Measurements from ENCODE around the gene PXN. TPM values are rescaled to one million over a fixed set of nuclear protein-coding genes. Genes with fewer than 3 reads are reported as not detected.
A peak's percentile ranks its signal among the peaks of the same experiment; 100 is the strongest.

PXN gene
- 100 to 1,000 TPM in 1 of 2 donors, 10 to 100 TPM in 1; 93.0 to 105 TPM for total RNA-seq

DNA sequence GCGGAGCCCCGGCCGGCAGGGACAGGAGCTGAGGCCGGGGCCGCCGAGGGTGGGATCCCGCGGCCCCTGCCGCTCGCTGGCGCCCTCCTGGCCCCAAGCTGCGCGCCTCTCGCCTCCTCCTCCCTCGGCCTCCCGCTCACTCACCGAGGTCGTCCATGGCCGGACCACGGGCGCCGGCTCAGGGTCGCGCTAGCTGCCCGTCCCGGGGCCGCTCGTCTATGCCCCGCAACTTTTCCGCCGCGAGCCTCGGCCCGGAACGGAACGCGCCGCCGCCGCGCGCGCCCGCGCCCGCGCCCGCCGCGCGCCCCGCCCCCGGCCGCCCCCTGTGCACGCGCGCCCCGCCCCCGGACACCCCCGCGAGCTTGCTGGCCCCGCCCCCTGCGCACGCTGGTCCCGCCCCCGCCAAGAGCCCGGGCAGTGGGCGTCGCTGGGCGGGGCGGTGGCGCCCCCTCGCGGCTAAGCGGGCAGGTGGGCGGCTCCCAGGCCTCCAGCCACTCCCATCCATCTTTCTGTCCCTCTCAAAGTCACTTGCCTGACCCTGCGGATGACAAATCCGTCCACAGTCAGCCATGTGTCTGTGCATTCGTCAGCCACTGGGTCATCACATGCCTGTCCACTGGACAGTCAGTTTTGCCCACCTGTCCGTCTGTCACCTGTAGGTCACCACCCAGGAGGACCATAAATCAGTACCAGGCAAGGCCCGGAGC lies at the start of gene PXN:
TSS of gene PXN (minus strand) at position 258 of the 707 bp plus-strand sequence. CDS start at position 157, 101 bp downstream.
- H3K27ac ChIP-seq, result peak within 1 kb of the TSS; percentile 75 to 89
- ATAC-seq (ENCODE audit: insufficient number of reproducible peaks, low FRiP score, low read depth) (peak; percentile 71), DNase-seq (ENCODE audit: low spot score) (peak; percentile 40)
- peaks cover 13 to 38% of the 10 kb centered on the region in 2 donors for H3K4me1 ChIP-seq (ENCODE audit: control insufficient read depth in 1 of 2, low read depth in 2 of 2)
- no peaks in the 10 kb centered on the region for H3K36me3 ChIP-seq
- TF ChIP-seq, protein P1, sequence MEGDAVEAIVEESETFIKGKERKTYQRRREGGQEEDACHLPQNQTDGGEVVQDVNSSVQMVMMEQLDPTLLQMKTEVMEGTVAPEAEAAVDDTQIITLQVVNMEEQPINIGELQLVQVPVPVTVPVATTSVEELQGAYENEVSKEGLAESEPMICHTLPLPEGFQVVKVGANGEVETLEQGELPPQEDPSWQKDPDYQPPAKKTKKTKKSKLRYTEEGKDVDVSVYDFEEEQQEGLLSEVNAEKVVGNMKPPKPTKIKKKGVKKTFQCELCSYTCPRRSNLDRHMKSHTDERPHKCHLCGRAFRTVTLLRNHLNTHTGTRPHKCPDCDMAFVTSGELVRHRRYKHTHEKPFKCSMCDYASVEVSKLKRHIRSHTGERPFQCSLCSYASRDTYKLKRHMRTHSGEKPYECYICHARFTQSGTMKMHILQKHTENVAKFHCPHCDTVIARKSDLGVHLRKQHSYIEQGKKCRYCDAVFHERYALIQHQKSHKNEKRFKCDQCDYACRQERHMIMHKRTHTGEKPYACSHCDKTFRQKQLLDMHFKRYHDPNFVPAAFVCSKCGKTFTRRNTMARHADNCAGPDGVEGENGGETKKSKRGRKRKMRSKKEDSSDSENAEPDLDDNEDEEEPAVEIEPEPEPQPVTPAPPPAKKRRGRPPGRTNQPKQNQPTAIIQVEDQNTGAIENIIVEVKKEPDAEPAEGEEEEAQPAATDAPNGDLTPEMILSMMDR (IDR thresholded peaks at IDR 0.05), result peak; percentile 84
- no peaks in the 10 kb centered on the region for H3K9me3 ChIP-seq
- peak within 1 kb of the TSS; percentile 96 for H3K4me3 ChIP-seq
- H3K27me3 ChIP-seq (replicated peaks; ENCODE audit: insufficient read depth), result no peaks in the 10 kb centered on the region

DNA sequence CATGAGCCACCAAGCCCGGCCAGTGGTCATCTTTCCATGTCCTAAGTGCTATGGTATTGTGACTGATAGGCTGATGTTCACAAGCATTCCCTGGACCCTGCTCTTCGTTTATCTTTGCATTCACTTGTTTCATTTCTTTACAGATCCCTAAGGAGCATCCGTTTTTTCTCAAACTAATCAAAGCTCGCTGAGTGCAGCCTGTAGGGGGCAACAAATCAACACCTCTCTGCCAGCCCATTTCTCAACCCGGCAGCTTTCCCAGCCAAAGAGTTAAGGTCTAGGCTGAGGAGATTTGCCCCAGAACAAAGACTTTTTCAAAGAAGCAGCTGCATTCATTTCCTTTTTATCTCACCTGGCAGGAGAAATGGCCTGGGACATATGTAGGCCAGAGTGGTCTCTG lies 48.7 kb upstream of the PXN start:
- TF ChIP-seq, protein P1 (IDR thresholded peaks at IDR 0.05), result no peak

DNA sequence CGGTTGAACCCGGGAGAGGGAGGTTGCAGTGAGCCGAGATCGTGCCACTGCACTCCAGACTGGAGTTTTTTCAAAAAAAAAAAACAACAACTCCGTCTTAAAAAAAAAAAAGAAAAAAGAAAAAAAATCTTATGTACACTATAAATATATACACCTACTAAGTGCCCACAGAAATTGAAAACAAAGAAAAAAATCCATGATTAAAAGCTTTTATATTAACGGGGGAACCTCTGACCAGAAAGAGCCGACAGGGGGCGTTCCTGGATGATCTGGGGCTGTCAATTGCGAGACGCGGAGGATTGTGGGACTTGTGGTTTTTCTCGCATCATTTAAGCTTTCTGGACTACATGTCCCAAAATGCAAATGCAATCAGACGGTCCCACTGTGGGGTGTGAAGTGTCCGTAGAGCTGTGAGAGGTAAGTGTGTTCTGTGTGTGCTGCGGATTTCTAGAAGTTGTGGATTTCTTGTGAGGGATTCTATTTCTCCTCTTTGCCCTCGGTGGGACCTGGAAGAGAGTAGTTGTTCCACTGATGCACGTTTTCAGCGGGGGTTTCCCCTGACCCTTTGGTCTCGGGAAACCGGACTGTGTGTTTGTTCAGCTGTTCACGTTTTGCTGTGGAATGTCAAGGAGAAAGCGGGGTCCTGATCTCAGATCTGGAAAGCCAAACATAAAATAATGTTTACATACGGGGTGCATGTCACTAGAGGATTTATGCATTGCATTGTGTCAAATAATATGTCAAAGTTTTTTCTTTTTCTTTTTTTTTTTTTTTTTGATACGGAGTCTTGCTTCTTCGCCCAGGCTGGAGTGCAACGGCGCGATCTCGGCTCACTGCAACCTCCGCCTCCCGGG lies 36.7 kb upstream of the PXN start, which contains the start of gene SIRT4:
TSS of gene SIRT4 (plus strand) at position 360 of the 854 bp plus-strand sequence. CDS start 1,241 bp downstream, outside the sequence.
- peak within 1 kb of the TSS; percentile 20 to 49 for H3K27ac ChIP-seq
- TF ChIP-seq, protein P1 (IDR thresholded peaks at IDR 0.05), result peak; percentile 60
- DNase-seq (ENCODE audit: low spot score), result peak; percentile 89
- peak within 1 kb of the TSS; percentile 80 for H3K4me3 ChIP-seq
- H3K27me3 ChIP-seq (replicated peaks; ENCODE audit: insufficient read depth), result no peaks in the 10 kb centered on the region
- ATAC-seq (ENCODE audit: insufficient number of reproducible peaks, low FRiP score, low read depth), result peak; percentile 94
- no peaks in the 10 kb centered on the region for H3K9me3 ChIP-seq
- H3K4me1 ChIP-seq (ENCODE audit: control insufficient read depth in 1 of 2, low read depth in 2 of 2), result peaks cover 3 to 5% of the 10 kb centered on the region in 2 donors
- no peaks in the 10 kb centered on the region for H3K36me3 ChIP-seq

More for the DNA sequence above, 48.7 kb upstream of the PXN start:
- ATAC-seq (ENCODE audit: insufficient number of reproducible peaks, low FRiP score, low read depth) (no peak), DNase-seq (ENCODE audit: low spot score) (no peak)
- Histone ChIP-seq H3K27ac (no peak overlapping the region), H3K36me3 (no peaks in the 10 kb centered on the region), H3K4me3 (no peak overlapping the region), H3K9me3 (no peaks in the 10 kb centered on the region), H3K27me3 (replicated peaks; ENCODE audit: insufficient read depth) (no peaks in the 10 kb centered on the region), H3K4me1 (ENCODE audit: control insufficient read depth in 1 of 2, low read depth in 2 of 2) (peaks cover 3 to 6% of the 10 kb centered on the region in 2 donors)

DNA sequence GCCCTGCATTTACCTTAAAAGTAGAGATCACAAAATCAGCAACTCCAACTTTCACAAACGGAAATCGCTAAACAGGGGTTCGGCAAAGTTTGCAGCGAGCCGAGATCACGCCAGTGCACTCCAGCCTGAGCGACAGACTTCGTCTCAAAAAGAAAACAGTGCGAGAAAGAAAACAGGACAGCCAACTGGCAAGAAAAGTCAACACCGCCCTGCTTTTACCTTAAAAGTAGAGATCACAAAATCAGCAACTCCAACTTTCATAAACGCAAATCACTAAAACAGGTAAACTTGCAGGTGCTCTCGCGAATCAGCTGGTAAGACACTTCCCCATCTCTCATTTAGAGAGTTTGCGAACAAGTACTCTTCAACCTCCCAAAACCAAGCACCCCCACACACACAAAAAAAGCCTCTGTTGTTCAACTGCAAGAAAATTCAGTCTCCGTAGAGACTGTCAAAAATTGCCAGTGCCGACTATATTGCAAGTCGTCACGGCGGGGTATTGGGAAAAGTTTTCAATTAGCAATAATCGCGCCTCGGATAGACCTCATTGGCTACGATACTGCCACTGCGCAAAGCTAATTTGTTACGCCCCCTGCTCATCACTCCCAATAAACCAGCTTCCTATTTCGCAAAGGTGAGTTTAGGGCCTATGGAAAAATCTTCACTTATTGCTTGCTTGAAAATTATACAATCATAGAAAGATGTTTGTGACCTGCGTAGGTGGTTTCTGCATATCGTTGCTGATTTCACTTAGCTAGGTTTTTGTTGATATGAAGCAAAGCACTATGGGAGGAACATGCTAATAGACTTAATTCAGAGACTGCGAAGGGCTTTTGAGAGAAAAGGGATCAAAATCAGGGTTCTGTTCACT lies 27.4 kb upstream of the PXN start, which contains the start of gene RNU4-1:
TSS of gene RNU4-1 (minus strand) at position 577 of the 871 bp plus-strand sequence.
- peaks cover 0 to 6% of the 10 kb centered on the region in 2 donors for H3K4me1 ChIP-seq (ENCODE audit: control insufficient read depth in 1 of 2, low read depth in 2 of 2)
- DNase-seq (ENCODE audit: low spot score), result peak; percentile 24
- H3K36me3 ChIP-seq, result no peaks in the 10 kb centered on the region
- TF ChIP-seq, protein P1 (IDR thresholded peaks at IDR 0.05), result no peak
- ATAC-seq (ENCODE audit: insufficient number of reproducible peaks, low FRiP score, low read depth), result no peak
- H3K27me3 ChIP-seq (replicated peaks; ENCODE audit: insufficient read depth), result no peaks in the 10 kb centered on the region
- peak within 1 kb of the TSS; percentile 96 to 99 for H3K27ac ChIP-seq
- H3K9me3 ChIP-seq, result no peaks in the 10 kb centered on the region
- H3K4me3 ChIP-seq, result peak within 1 kb of the TSS; percentile 83

Data from thoracic aorta (tissue), 2 donors.